Neural cell (in vitro differentiated cells): ENCODE data around the gene TMEM259. TPM values are rescaled to one million over a fixed set of nuclear protein-coding genes. Genes with fewer than 3 reads are reported as not detected.

Experiments used
- H2AFZ ChIP-seq: fragments of 200-600, 300-800 bp; sonication (generic), shearing (Covaris generic); 2 replicates; pipeline ENCODE4 v1.6.0; 2014; ENCODE audit warnings: low read depth, mild to moderate bottlenecking, antibody characterized with exemption, low read length, moderate library complexity
- H3F3A ChIP-seq: fragments of 200-600 bp; shearing (Covaris generic); 2 replicates; pipeline ENCODE4 v1.6.1; 2016; ENCODE audit warnings: mild to moderate bottlenecking, moderate library complexity, mixed read lengths, antibody characterized with exemption, low read length; ENCODE audit not compliant: insufficient read depth, poor library complexity, severe bottlenecking
- H3K27ac ChIP-seq: fragments of 200-600, 300-800 bp; sonication (generic), shearing (Covaris generic); 2 replicates; pipeline ENCODE4 v1.5.1; 2014; ENCODE audit warnings: mild to moderate bottlenecking, low read length, moderate library complexity
- H3K27me3 ChIP-seq: fragments of 300-800, 200-600 bp; sonication (generic), shearing (Covaris generic); 2 replicates; pipeline ENCODE4 v1.6.0; 2014; ENCODE audit warnings: mild to moderate bottlenecking, low read depth, low read length, moderate library complexity; ENCODE audit not compliant: insufficient read depth
- H3K36me3 ChIP-seq: fragments of 300-800, 200-600 bp; sonication (generic), shearing (Covaris generic); 2 replicates; pipeline ENCODE4 v1.5.1; 2014; ENCODE audit warnings: mild to moderate bottlenecking, antibody characterized with exemption, low read length, moderate library complexity; ENCODE audit not compliant: insufficient read depth
- H3K4me2 ChIP-seq: fragments of 300-800, 200-600 bp; sonication (generic), shearing (Covaris generic); 2 replicates; pipeline ENCODE4 v1.6.0; 2014; ENCODE audit warnings: mild to moderate bottlenecking, low read length
- H3K4me3 ChIP-seq: fragments of 300-800, 200-600 bp; sonication (generic), shearing (Covaris generic); 2 replicates; pipeline ENCODE4 v1.5.1; 2014; ENCODE audit warnings: mild to moderate bottlenecking, low read length, moderate library complexity
- H3K79me2 ChIP-seq: fragments of 200-600 bp; shearing (Covaris generic); replicated peaks from 2 replicates; pipeline ENCODE4 v1.6.0; 2014; ENCODE audit warnings: mild to moderate bottlenecking, low read length, moderate library complexity; ENCODE audit not compliant: insufficient read depth
- H3K9ac ChIP-seq: fragments of 300-800, 200-600 bp; sonication (generic), shearing (Covaris generic); 2 replicates; pipeline ENCODE4 v1.6.1; 2016; ENCODE audit warnings: mild to moderate bottlenecking, low read length, mixed read lengths
- H3K9me2 ChIP-seq: fragments of 200-600 bp; shearing (Covaris generic); 2 replicates; pipeline ENCODE4 v1.6.1; 2016; ENCODE audit warnings: mild to moderate bottlenecking, low read length, mixed read lengths; ENCODE audit not compliant: insufficient read depth
- H3K9me3 ChIP-seq: fragments of 200-600, 300-800 bp; sonication (generic), shearing (Covaris generic); 2 replicates; pipeline ENCODE4 v1.6.1; 2016; ENCODE audit warnings: mild to moderate bottlenecking, mixed run types, low read length, moderate library complexity, mixed read lengths
- H4K20me1 ChIP-seq: fragments of 200-600 bp; shearing (Covaris generic); 2 replicates; pipeline ENCODE4 v1.6.1; 2016; ENCODE audit warnings: mild to moderate bottlenecking, mixed run types; ENCODE audit not compliant: insufficient read depth
- CTCF ChIP-seq: fragments of 450-650 bp; IDR thresholded peaks from 2 replicates; pipeline ENCODE4 v1.5.1; 2014; ENCODE audit warnings: antibody characterized with exemption, mild to moderate bottlenecking, moderate library complexity; ENCODE audit not compliant: poor library complexity, severe bottlenecking
- EZH2 ChIP-seq: fragments of 200-600, 300-800 bp; shearing (Covaris generic), sonication (generic); IDR thresholded peaks from 2 replicates; pipeline ENCODE4 v1.6.1; 2014; ENCODE audit warnings: antibody characterized with exemption, low read length, borderline replicate concordance, mild to moderate bottlenecking; ENCODE audit not compliant: insufficient read depth, poor library complexity, severe bottlenecking
- POLR2AphosphoS5 ChIP-seq: IDR thresholded peaks from 2 replicates; pipeline ENCODE4 v1.6.1; 2012
- RAD21 ChIP-seq: fragments of 450-650 bp; conservative IDR thresholded peaks from 2 replicates; pipeline ENCODE4 v1.6.1; 2014; ENCODE audit warnings: antibody characterized with exemption, mild to moderate bottlenecking, moderate library complexity
- REST ChIP-seq: IDR thresholded peaks from 2 replicates; pipeline ENCODE4 v1.6.1; 2012; ENCODE audit warnings: borderline replicate concordance
- SMC3 ChIP-seq: fragments of 450-650 bp; conservative IDR thresholded peaks from 2 replicates; pipeline ENCODE4 v1.6.1; 2014; ENCODE audit warnings: antibody characterized with exemption, mild to moderate bottlenecking, moderate library complexity; ENCODE audit not compliant: poor library complexity
- TAF1 ChIP-seq: IDR thresholded peaks from 2 replicates; pipeline ENCODE4 v1.6.1; 2012; ENCODE audit warnings: low read depth
- polyA plus RNA-seq: library from polyadenylated mRNA; depleted of rRNA; stranded (reverse); fragments of >200 nt; gene quantifications from 2 replicates; pipeline ENCODE4 v1.2.3, GENCODE V29; 2014

TMEM259 gene
- polyA plus RNA-seq, 1 donor from 2014 or later = 176 TPM

GRCh38 chr19:1000591-1001537 lies 20.1 kb downstream of the TMEM259 start:
- TF ChIP-seq POLR2AphosphoS5 (no peak), REST (no peak), EZH2 (no peak), SMC3 (no peak), TAF1 (no peak), RAD21 (no peak)
- peak overlapping the region; percentile 56 for H3K4me3 ChIP-seq

GRCh38 chr19:1000095-1000494 lies 20.8 kb downstream of the TMEM259 start, which contains the start of gene GRIN3B:
GRIN3B (plus strand) TSS chr19:1000419; CDS start chr19:1000438, 19 bp downstream.
- H3K27me3 ChIP-seq = peaks cover 25% of the 10 kb centered on the region
- peak within 1 kb of the TSS; percentile 58 for H3K4me3 ChIP-seq
- H3K4me2 ChIP-seq = no peak within 1 kb of the TSS
- H3K27ac ChIP-seq = no peak within 1 kb of the TSS
- peak; percentile 45 for TF ChIP-seq RAD21
- no peak for TF ChIP-seq TAF1
- no peak for TF ChIP-seq POLR2AphosphoS5
- TF ChIP-seq SMC3 = peak; percentile 61
- TF ChIP-seq CTCF = peak; percentile 71
- no peaks in the 10 kb centered on the region for H3F3A ChIP-seq
- H3K9me2 ChIP-seq = no peaks in the 10 kb centered on the region
- H2AFZ ChIP-seq = no peak within 1 kb of the TSS
- H3K79me2 ChIP-seq = no peaks in the 10 kb centered on the region
- H4K20me1 ChIP-seq = no peaks in the 10 kb centered on the region
- no peaks in the 10 kb centered on the region for H3K36me3 ChIP-seq
- no peak within 1 kb of the TSS for H3K9ac ChIP-seq
- H3K9me3 ChIP-seq = no peaks in the 10 kb centered on the region

More at GRCh38 chr19:1000591-1001537, 20.1 kb downstream of the TMEM259 start:
- no peaks in the 10 kb centered on the region for H3K9me2 ChIP-seq
- no peaks in the 10 kb centered on the region for H4K20me1 ChIP-seq
- peaks cover 25% of the 10 kb centered on the region for H3K27me3 ChIP-seq
- H2AFZ ChIP-seq = no peak overlapping the region
- no peaks in the 10 kb centered on the region for H3F3A ChIP-seq
- H3K27ac ChIP-seq = no peak overlapping the region
- H3K9ac ChIP-seq = no peak overlapping the region
- no peaks in the 10 kb centered on the region for H3K79me2 ChIP-seq
- no peak overlapping the region for H3K4me2 ChIP-seq
- H3K36me3 ChIP-seq = no peaks in the 10 kb centered on the region
- no peaks in the 10 kb centered on the region for H3K9me3 ChIP-seq
